ENCODE results near the gene TTC27.
"Not testable (repeated sequence)": the region's sequence is repeated elsewhere in the genome, so short reads cannot be mapped to it uniquely, and the experiment has no call there.

The TTC27 gene

GRCh38 chr2:32719933-32720716 lies 92.3 kb downstream of the TTC27 start:
- no peak for DNase-seq (ENCODE audit: low read depth)

- no peak for DNase-seq (ENCODE audit: low read depth)
These were observed 92.9 kb downstream of the TTC27 start for GRCh38 chr2:32720771-32721170.

- no peak for DNase-seq (ENCODE audit: low read depth)
These were observed 93.5 kb downstream of the TTC27 start for GRCh38 chr2:32721376-32721775.

- no peak for DNase-seq (ENCODE audit: low read depth)
These were observed 95.7 kb downstream of the TTC27 start for GRCh38 chr2:32723467-32724079.

- DNase-seq (ENCODE audit: low read depth), result not testable (repeated sequence)
These were observed 98.8 kb downstream of the TTC27 start for GRCh38 chr2:32726678-32727077.

- DNase-seq (ENCODE audit: low read depth), result no peak
These were observed 99.3 kb downstream of the TTC27 start for GRCh38 chr2:32727157-32727556.

GRCh38 chr2:32730958-32731357 lies 103.1 kb downstream of the TTC27 start:
- not testable (repeated sequence) for DNase-seq (ENCODE audit: low read depth)

- DNase-seq (ENCODE audit: low read depth), result no peak
These were observed 104.3 kb downstream of the TTC27 start for GRCh38 chr2:32732120-32732519.

GRCh38 chr2:32732912-32733472 lies 105.1 kb downstream of the TTC27 start:
- DNase-seq (ENCODE audit: low read depth), result no peak

- DNase-seq (ENCODE audit: low read depth), result no peak
These were observed 107.5 kb downstream of the TTC27 start for GRCh38 chr2:32735348-32735747.

GRCh38 chr2:32738939-32739338 lies 111.1 kb downstream of the TTC27 start:
- DNase-seq (ENCODE audit: low read depth), result no peak

GRCh38 chr2:32739664-32740063 lies 111.8 kb downstream of the TTC27 start:
- DNase-seq (ENCODE audit: low read depth), result no peak

- DNase-seq (ENCODE audit: low read depth), result no peak
These were observed 113.7 kb downstream of the TTC27 start for GRCh38 chr2:32741575-32741974.

GRCh38 chr2:32742376-32742775 lies 114.5 kb downstream of the TTC27 start:
- no peak for DNase-seq (ENCODE audit: low read depth)

- no peak for DNase-seq (ENCODE audit: low read depth)
These were observed 115.8 kb downstream of the TTC27 start for GRCh38 chr2:32743480-32744236.

GRCh38 chr2:32745191-32745590 lies 117.3 kb downstream of the TTC27 start:
- DNase-seq (ENCODE audit: low read depth), result no peak

GRCh38 chr2:32745675-32746074 lies 117.8 kb downstream of the TTC27 start:
- DNase-seq (ENCODE audit: low read depth), result no peak

- no peak for DNase-seq (ENCODE audit: low read depth)
These were observed 118.8 kb downstream of the TTC27 start for GRCh38 chr2:32746669-32747068.

GRCh38 chr2:32748158-32748557 lies 120.3 kb downstream of the TTC27 start:
- no peak for DNase-seq (ENCODE audit: low read depth)

- no peak for DNase-seq (ENCODE audit: low read depth)
These were observed 123.0 kb downstream of the TTC27 start for GRCh38 chr2:32750880-32751279.

GRCh38 chr2:32752205-32752604 lies 124.4 kb downstream of the TTC27 start:
- no peak for DNase-seq (ENCODE audit: low read depth)

GRCh38 chr2:32752952-32753351 lies 125.1 kb downstream of the TTC27 start:
- no peak for DNase-seq (ENCODE audit: low read depth)

GRCh38 chr2:32754676-32755075 lies 126.8 kb downstream of the TTC27 start:
- not testable (repeated sequence) for DNase-seq (ENCODE audit: low read depth)

All from stimulated activated CD8-positive, alpha-beta memory T cell treated with anti-CD3 and anti-CD28 coated beads, Interleukin-15, amount 100 ng/mL, for 24 hours (primary cell).